GM23338 (cell line): ENCODE measurements around the gene CLASRP. TPM values are rescaled to one million over a fixed set of nuclear protein-coding genes. Genes with fewer than 3 reads are reported as not detected.
A peak's percentile ranks its signal among the peaks of the same experiment; 100 is the strongest.

Experiments used
- ATAC-seq: fragments of 200-7000 bp; cut with Tn5 transposase; 3 replicates; pipeline ENCODE4 v1.9.1; 2020
- DNase-seq: peaks from one replicate; pipeline ENCODE4 v3.0.0-alpha.2; 2015; ENCODE audit warnings: low spot score
- H2AFZ ChIP-seq: fragments of 200-600 bp; sonication (generic); 2 replicates; pipeline ENCODE4 v1.8.0; 2016; ENCODE audit warnings: antibody characterized with exemption, mild to moderate bottlenecking, moderate library complexity
- H3F3A ChIP-seq: fragments of 200-600 bp; sonication (generic); replicated peaks from 2 replicates; pipeline ENCODE4 v1.8.0; 2017; ENCODE audit warnings: antibody characterized with exemption, mixed run types, low read depth
- H3K27ac ChIP-seq: fragments of 200-600 bp; sonication (generic); 2 replicates; pipeline ENCODE4 v1.6.1; 2016; ENCODE audit warnings: low read depth
- H3K27me3 ChIP-seq: fragments of 200-600 bp; sonication (generic); 2 replicates; pipeline ENCODE4 v1.8.0; 2016; ENCODE audit warnings: mild to moderate bottlenecking, mixed run types, moderate library complexity; ENCODE audit not compliant: insufficient read depth
- H3K36me3 ChIP-seq: fragments of 200-600 bp; sonication (generic); 2 replicates; pipeline ENCODE4 v1.8.0; 2016; ENCODE audit warnings: mild to moderate bottlenecking; ENCODE audit not compliant: insufficient read depth
- H3K4me1 ChIP-seq: fragments of 200-600 bp; sonication (generic); 2 replicates; pipeline ENCODE4 v1.8.0; 2016; ENCODE audit warnings: mild to moderate bottlenecking, moderate library complexity; ENCODE audit not compliant: insufficient read depth
- H3K4me2 ChIP-seq: fragments of 200-600 bp; sonication (generic); 2 replicates; pipeline ENCODE4 v1.7.1; 2017; ENCODE audit warnings: mixed run types
- H3K4me3 ChIP-seq: fragments of 200-600 bp; sonication (generic); 2 replicates; pipeline ENCODE4 v1.6.1; 2016; ENCODE audit warnings: mixed run types
- H3K79me2 ChIP-seq: fragments of 200-600 bp; sonication (generic); replicated peaks from 2 replicates; pipeline ENCODE4 v1.8.0; 2017; ENCODE audit warnings: mild to moderate bottlenecking; ENCODE audit not compliant: insufficient read depth
- H3K9me2 ChIP-seq: fragments of 200-600 bp; sonication (generic); 2 replicates; pipeline ENCODE4 v1.8.0; 2017; ENCODE audit not compliant: insufficient read depth
- H4K20me1 ChIP-seq: fragments of 200-600 bp; sonication (generic); replicated peaks from 2 replicates; pipeline ENCODE4 v1.8.0; 2017; ENCODE audit warnings: mild to moderate bottlenecking; ENCODE audit not compliant: insufficient read depth
- H3K27ac Mint-ChIP-seq: 2 replicates; pipeline ENCODE4 v1.8.0; 2020; ENCODE audit warnings: inconsistent platforms, mild to moderate bottlenecking, moderate library complexity, mixed read lengths
- H3K27me3 Mint-ChIP-seq: 3 replicates; pipeline ENCODE4 v1.8.0; 2022; ENCODE audit warnings: low read depth, mild to moderate bottlenecking, moderate library complexity, mixed read lengths, inconsistent platforms; ENCODE audit not compliant: insufficient read depth, poor library complexity
- H3K36me3 Mint-ChIP-seq: 3 replicates; pipeline ENCODE4 v1.8.0; 2021; ENCODE audit warnings: low read depth, mild to moderate bottlenecking, inconsistent platforms, moderate library complexity, mixed read lengths
- H3K4me1 Mint-ChIP-seq: 3 replicates; pipeline ENCODE4 v1.8.0; 2020; ENCODE audit warnings: mild to moderate bottlenecking, inconsistent platforms, mixed read lengths
- H3K4me3 Mint-ChIP-seq: 3 replicates; pipeline ENCODE4 v1.8.0; 2021; ENCODE audit warnings: moderate library complexity, mild to moderate bottlenecking, inconsistent platforms, mixed read lengths
- H3K9me3 Mint-ChIP-seq: 3 replicates; pipeline ENCODE4 v1.8.0; 2020; ENCODE audit warnings: moderate library complexity, mild to moderate bottlenecking, inconsistent platforms, mixed read lengths
- CREB1 ChIP-seq: fragments of 250-450 bp; sonication (Bioruptor Pico); IDR thresholded peaks from 2 replicates; pipeline ENCODE4 v1.5.0; 2020; ENCODE audit warnings: low read depth, mild to moderate bottlenecking, moderate library complexity
- CTCF ChIP-seq, 2 experiments: fragments of 200-600 bp in 1 of 2; sonication (generic) in 1 of 2; conservative IDR thresholded peaks; 2 replicates each; pipeline versions ENCODE4 v1.5.1 to v1.6.1; 2016 to 2017; ENCODE audit warnings: antibody characterized with exemption in 2 of 2, low read depth in 2 of 2, mild to moderate bottlenecking in 2 of 2, moderate library complexity in 1 of 2
- EZH2 ChIP-seq: fragments of 200-600 bp; sonication (generic); IDR thresholded peaks from one replicate; pipeline ENCODE4 v1.8.0; 2017; ENCODE audit warnings: antibody characterized with exemption, mild to moderate bottlenecking, low read depth; ENCODE audit not compliant: unreplicated experiment
- JUNB ChIP-seq: IDR thresholded peaks from one replicate; pipeline ENCODE4 v1.6.1; 2016; ENCODE audit warnings: antibody characterized with exemption; ENCODE audit not compliant: unreplicated experiment
- POLR2AphosphoS5 ChIP-seq: IDR thresholded peaks from 2 replicates; pipeline ENCODE4 v1.6.1; 2016; ENCODE audit warnings: antibody characterized with exemption, low read depth
- ZNF331 ChIP-seq: fragments of 250-450 bp; sonication (Bioruptor Pico); IDR thresholded peaks from 2 replicates; pipeline ENCODE4 v1.5.0; 2020; ENCODE audit warnings: low read depth, mild to moderate bottlenecking, moderate library complexity
- ZNF462 ChIP-seq: fragments of 250-450 bp; sonication (Bioruptor Pico); IDR thresholded peaks from 2 replicates; pipeline ENCODE4 v1.5.0; 2020; ENCODE audit warnings: mild to moderate bottlenecking, moderate library complexity
- polyA plus RNA-seq: library from polyadenylated mRNA; unstranded; fragments of >200 nt; fragmentation: Nextera tagmentation; extraction: Ambion mirVana; gene quantifications from 2 replicates; pipeline ENCODE4 v1.2.1, GENCODE V29; 2016
- total RNA-seq: library from RNA; depleted of rRNA; stranded (reverse); fragments of >200 nt; shearing (Covaris generic); gene quantifications from 2 replicates; pipeline ENCODE4 v1.2.3, GENCODE V29; 2014

Gene CLASRP
- total and polyA plus RNA-seq, 2 experiments from 2014 or later: 27.1 to 78.7 TPM

GRCh38 chr19:44993526-44993925, 45.3 kb upstream of the CLASRP start (continued):
- no peak for TF ChIP-seq ZNF462 (CRISPR knock-in tag)
- no peak for TF ChIP-seq ZNF331 (CRISPR knock-in tag)

GRCh38 chr19:44993926-44994537, 44.8 kb upstream of the CLASRP start:
- no peak overlapping the region for H3K27ac Mint-ChIP-seq
- TF ChIP-seq CREB1 (no peak), JUNB (no peak), EZH2 (no peak), CTCF (conservative IDR thresholded peaks at IDR 0.05; ENCODE audit: low read depth in 2 of 2) (no peak), ZNF462 (CRISPR knock-in tag) (no peak), POLR2AphosphoS5 (peak; percentile 29; the same call in 1 of the 2 replicates), ZNF331 (CRISPR knock-in tag) (no peak)
- H3K9me3 Mint-ChIP-seq: no peaks in the 10 kb centered on the region
- ATAC-seq: no peak
- Histone ChIP-seq H3K27ac (no peak overlapping the region), H3F3A (no peaks in the 10 kb centered on the region), H2AFZ (no peak overlapping the region), H3K4me3 (no peak overlapping the region), H3K36me3 (peaks cover 4% of the 10 kb centered on the region; the same call in 1 of the 2 replicates), H3K27me3 (no peaks in the 10 kb centered on the region), H3K79me2 (no peaks in the 10 kb centered on the region), H3K9me2 (no peaks in the 10 kb centered on the region), H3K4me2 (no peak overlapping the region), H4K20me1 (no peaks in the 10 kb centered on the region), H3K4me1 (no peaks in the 10 kb centered on the region)
- peaks cover 5% of the 10 kb centered on the region for H3K27me3 Mint-ChIP-seq
- peaks cover 17% of the 10 kb centered on the region for H3K36me3 Mint-ChIP-seq
- no peaks in the 10 kb centered on the region for H3K4me1 Mint-ChIP-seq
- DNase-seq: no peak
- H3K4me3 Mint-ChIP-seq: no peak overlapping the region
